Ishikawa (cell line): ENCODE data around the gene SP8.

Experiments used
- CEBPB ChIP-seq: IDR thresholded peaks from 2 replicates; pipeline ENCODE4 v1.6.1; 2012
- CREB1 ChIP-seq: IDR thresholded peaks from 2 replicates; pipeline ENCODE4 v1.6.1; 2012; ENCODE audit warnings: low read depth
- EGR1 ChIP-seq: IDR thresholded peaks from 2 replicates; pipeline ENCODE4 v1.6.1; 2012
- EP300 ChIP-seq: IDR thresholded peaks from 2 replicates; pipeline ENCODE4 v1.6.1; 2012; ENCODE audit warnings: borderline replicate concordance
- FOXM1 ChIP-seq: IDR thresholded peaks from 2 replicates; pipeline ENCODE4 v1.6.1; 2012; ENCODE audit warnings: low read depth, borderline replicate concordance
- MAX ChIP-seq: IDR thresholded peaks from 2 replicates; pipeline ENCODE4 v1.6.1; 2012
- NFIC ChIP-seq: IDR thresholded peaks from 2 replicates; pipeline ENCODE4 v1.6.1; 2012
- RAD21 ChIP-seq: IDR thresholded peaks from 2 replicates; pipeline ENCODE4 v1.6.1; 2012; ENCODE audit warnings: low read depth
- REST ChIP-seq: IDR thresholded peaks from 2 replicates; pipeline ENCODE4 v1.6.1; 2012; ENCODE audit warnings: low read depth, mild to moderate bottlenecking
- TAF1 ChIP-seq: IDR thresholded peaks from 2 replicates; pipeline ENCODE4 v1.6.1; 2012; ENCODE audit warnings: low read depth, mild to moderate bottlenecking
- TCF12 ChIP-seq: IDR thresholded peaks from 2 replicates; pipeline ENCODE4 v1.6.1; 2012; ENCODE audit warnings: low read depth
- TEAD4 ChIP-seq: IDR thresholded peaks from 2 replicates; pipeline ENCODE4 v1.6.1; 2012
- USF1 ChIP-seq: IDR thresholded peaks from 2 replicates; pipeline ENCODE4 v1.6.1; 2012
- YY1 ChIP-seq: IDR thresholded peaks from 2 replicates; pipeline ENCODE4 v1.6.1; 2012; ENCODE audit warnings: low read depth
- ZBTB7A ChIP-seq: IDR thresholded peaks from 2 replicates; pipeline ENCODE4 v1.6.1; 2012; ENCODE audit warnings: low read depth

The SP8 gene

GRCh38 chr7:20783125-20783699 is 3.5 kb downstream of the SP8 start:
- TF ChIP-seq TCF12 (no peak), YY1 (no peak), EGR1 (no peak), RAD21 (no peak), ZBTB7A (no peak), CREB1 (no peak), FOXM1 (no peak), MAX (no peak), TAF1 (no peak), USF1 (no peak), TEAD4 (no peak), CEBPB (no peak), REST (no peak), NFIC (no peak), EP300 (no peak)

GRCh38 chr7:20779041-20779440 is 7.6 kb downstream of the SP8 start:
- TF ChIP-seq TEAD4: no peak
- no peak for TF ChIP-seq TCF12
- TF ChIP-seq TAF1: no peak
- no peak for TF ChIP-seq MAX
- no peak for TF ChIP-seq RAD21

- peak; percentile 69 for TF ChIP-seq RAD21
- no peak for TF ChIP-seq YY1
Observed at GRCh38 chr7:20778063-20778721, 8.5 kb downstream of the SP8 start.

GRCh38 chr7:20777377-20778062 is 9.2 kb downstream of the SP8 start:
- TF ChIP-seq EP300 (0 out of 2 replicates have a peak, but pooled peaks have one; percentile 10), TAF1 (no peak), FOXM1 (no peak), MAX (no peak), TEAD4 (no peak), ZBTB7A (no peak), RAD21 (no peak)

- TF ChIP-seq CREB1: no peak
- TF ChIP-seq REST: no peak
Observed at GRCh38 chr7:20776942-20777341, 9.7 kb downstream of the SP8 start.

- TF ChIP-seq TCF12 (no peak), EP300 (peak; percentile 80), TEAD4 (peak; percentile 69), FOXM1 (peak; percentile 52; the same call in 1 of the 2 replicates)
Observed at GRCh38 chr7:20776214-20776911, 10.3 kb downstream of the SP8 start.
